HG02970 (cell line): ENCODE measurements around the gene HUNK.
"Not testable (repeated sequence)": the region's sequence is repeated elsewhere in the genome, so short reads cannot be mapped to it uniquely, and the experiment has no call there.

Experiments used
- ATAC-seq: cut with Tn5 transposase; IDR thresholded peaks from one replicate; pipeline ENCODE4 v1.9.1; 2021; ENCODE audit warnings: mild to moderate bottlenecking, moderate library complexity, moderate number of reproducible peaks; ENCODE audit not compliant: unreplicated experiment, low FRiP score

Gene HUNK

GRCh38 chr21:31946231-31946630 lies 73.4 kb downstream of the HUNK start:
- ATAC-seq, result no peak

GRCh38 chr21:31946876-31947550 lies 74.2 kb downstream of the HUNK start:
- ATAC-seq, result not testable (repeated sequence)

- no peak for ATAC-seq
These were observed 75.9 kb downstream of the HUNK start for GRCh38 chr21:31948676-31949075.

- no peak for ATAC-seq
These were observed 80.0 kb downstream of the HUNK start for GRCh38 chr21:31952828-31953227.

GRCh38 chr21:31957631-31958030 lies 84.8 kb downstream of the HUNK start:
- ATAC-seq, result no peak

GRCh38 chr21:31959881-31960280 lies 87.1 kb downstream of the HUNK start:
- ATAC-seq, result no peak

- ATAC-seq, result no peak
These were observed 88.2 kb downstream of the HUNK start for GRCh38 chr21:31961027-31961426.

- ATAC-seq, result no peak
These were observed 88.9 kb downstream of the HUNK start for GRCh38 chr21:31961704-31962103.

- no peak for ATAC-seq
These were observed 91.9 kb downstream of the HUNK start for GRCh38 chr21:31964692-31965091.

GRCh38 chr21:31967334-31967733 lies 94.5 kb downstream of the HUNK start:
- no peak for ATAC-seq

- no peak for ATAC-seq
These were observed 99.8 kb downstream of the HUNK start for GRCh38 chr21:31972622-31973021.

GRCh38 chr21:31973402-31973944 lies 100.7 kb downstream of the HUNK start:
- ATAC-seq, result no peak

- no peak for ATAC-seq
These were observed 101.7 kb downstream of the HUNK start for GRCh38 chr21:31974454-31974985.

- ATAC-seq, result no peak
These were observed 102.7 kb downstream of the HUNK start for GRCh38 chr21:31975491-31975890.

- ATAC-seq, result no peak
These were observed 105.0 kb downstream of the HUNK start for GRCh38 chr21:31977816-31978215.

GRCh38 chr21:31983120-31983519 lies 110.3 kb downstream of the HUNK start:
- no peak for ATAC-seq

- ATAC-seq, result no peak
These were observed 110.7 kb downstream of the HUNK start for GRCh38 chr21:31983554-31983953.

- ATAC-seq, result no peak
These were observed 112.6 kb downstream of the HUNK start for GRCh38 chr21:31985398-31985797.

GRCh38 chr21:31986035-31986856 lies 113.4 kb downstream of the HUNK start:
- no peak for ATAC-seq

GRCh38 chr21:31987696-31988095 lies 114.9 kb downstream of the HUNK start:
- no peak for ATAC-seq

- no peak for ATAC-seq
These were observed 115.9 kb downstream of the HUNK start for GRCh38 chr21:31988492-31989290.
